GM19455 (cell line): ENCODE data around the gene GLI3.

Source experiments
- ATAC-seq: cut with Tn5 transposase; IDR thresholded peaks from one replicate; pipeline ENCODE4 v1.9.1; 2021; ENCODE audit not compliant: unreplicated experiment

Gene GLI3

DNA sequence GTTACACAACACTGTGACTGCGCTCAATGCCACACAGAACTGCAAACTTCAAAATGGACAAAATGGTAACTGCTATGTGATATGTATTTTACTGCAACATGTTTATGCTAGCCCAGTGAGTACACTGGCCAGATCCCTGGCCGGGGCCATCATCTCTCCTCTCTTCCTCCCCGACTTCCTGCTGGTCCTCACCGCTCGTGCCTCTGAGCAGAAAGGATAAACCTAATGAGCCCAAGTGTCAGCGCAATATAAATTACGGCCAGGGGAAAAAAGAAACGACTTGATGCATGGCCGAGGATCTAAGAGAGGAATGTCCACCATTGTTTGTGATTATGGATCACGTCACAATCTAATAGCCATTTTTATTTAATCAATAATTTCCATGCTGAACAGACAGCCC is 225.2 kb downstream of the GLI3 start:
- no peak for ATAC-seq

DNA sequence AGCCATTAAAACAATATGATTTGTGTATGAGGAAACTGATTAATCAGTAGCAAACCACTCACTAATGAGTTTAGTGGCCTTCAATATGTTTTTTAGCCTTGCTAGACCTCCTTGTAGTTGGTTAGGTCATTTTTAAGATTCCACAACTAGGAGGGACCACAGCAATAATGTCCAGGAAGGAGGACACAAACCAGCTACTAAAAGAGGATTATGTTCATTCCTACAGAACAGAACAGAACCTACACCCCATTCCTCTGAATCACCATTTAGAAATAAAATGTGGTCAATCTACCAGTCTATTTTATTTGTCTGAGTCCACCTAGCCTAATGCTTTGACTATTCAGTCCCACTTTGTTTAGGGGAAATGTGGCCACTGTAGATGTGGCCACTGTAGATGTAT is 226.3 kb downstream of the GLI3 start:
- ATAC-seq: no peak

DNA sequence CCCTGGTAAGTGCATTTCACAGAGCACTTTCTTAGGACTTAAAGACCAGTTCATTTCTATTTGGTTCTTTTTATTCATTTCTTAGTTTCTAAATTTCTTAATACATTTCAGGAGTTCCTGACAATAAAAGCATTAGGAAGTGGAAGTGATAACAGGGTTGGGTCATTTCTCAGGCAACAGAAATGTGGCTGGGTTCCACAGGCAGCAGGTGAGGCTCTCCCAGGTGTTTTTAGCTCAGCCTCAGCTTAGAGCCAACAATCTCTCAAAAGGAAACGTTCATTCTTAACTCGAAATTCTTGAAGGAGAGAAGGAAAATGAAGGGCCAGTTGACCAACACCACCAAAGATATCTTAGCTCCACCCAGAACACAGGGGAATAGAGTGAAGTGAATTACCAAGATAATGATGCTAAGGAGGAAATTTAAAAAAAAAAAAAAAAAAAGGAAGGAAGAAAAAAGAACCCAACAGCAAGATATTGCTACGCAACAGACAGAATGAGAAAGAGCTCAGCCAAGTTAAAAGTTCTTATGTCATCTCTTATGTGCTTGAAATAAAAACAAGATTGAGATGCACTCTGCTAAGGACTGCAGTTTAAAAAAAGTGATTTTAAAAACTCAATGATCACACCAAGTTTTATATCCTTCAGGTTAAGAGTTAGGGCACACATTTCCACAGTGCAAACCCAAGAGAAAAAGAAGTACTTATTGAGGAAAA is 230.1 kb downstream of the GLI3 start:
- no peak for ATAC-seq

DNA sequence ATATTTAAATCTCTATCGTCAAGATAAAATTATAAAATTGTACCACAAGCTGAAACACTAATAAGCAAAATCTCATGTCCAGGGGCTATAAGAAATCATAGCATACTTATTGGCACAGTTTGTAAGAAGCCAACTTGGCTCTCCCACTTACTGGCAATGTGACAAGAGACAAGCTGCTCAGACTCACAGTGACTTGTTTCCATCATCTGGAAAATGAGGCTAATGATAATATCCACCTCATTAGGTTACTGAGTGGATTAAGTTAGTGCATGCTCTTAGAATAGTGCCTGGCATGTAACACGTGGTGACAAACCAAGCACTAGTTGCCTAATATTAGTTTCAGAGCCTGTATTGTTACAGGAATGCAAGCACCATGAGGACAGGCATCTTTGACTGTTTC is 234.4 kb downstream of the GLI3 start:
- ATAC-seq: no peak

DNA sequence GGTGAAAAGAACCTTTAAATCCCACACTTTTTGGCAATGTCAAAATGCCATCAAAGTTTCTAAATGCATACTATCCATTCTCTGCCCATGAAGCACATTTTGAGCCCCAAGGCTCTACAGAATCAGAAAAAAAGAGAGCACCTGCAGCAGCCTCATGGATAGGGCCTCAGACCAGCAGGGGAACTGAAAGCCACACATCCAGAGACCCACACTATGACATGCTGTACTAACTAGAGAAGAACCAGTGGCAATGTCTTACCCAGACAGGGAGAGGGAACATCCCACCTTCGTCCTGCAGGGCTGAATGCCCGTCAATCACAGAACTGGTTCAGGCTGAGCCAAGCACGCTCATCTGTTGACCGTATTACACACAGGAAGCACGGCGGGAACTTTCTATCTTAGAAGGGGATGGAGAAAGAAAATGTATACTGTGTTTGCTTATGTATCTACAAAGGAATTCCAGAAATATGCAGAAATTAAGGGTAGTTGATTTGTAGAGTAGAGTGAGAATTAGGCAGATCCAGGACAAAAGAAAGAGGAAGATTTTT is 237.2 kb downstream of the GLI3 start:
- ATAC-seq: no peak

DNA sequence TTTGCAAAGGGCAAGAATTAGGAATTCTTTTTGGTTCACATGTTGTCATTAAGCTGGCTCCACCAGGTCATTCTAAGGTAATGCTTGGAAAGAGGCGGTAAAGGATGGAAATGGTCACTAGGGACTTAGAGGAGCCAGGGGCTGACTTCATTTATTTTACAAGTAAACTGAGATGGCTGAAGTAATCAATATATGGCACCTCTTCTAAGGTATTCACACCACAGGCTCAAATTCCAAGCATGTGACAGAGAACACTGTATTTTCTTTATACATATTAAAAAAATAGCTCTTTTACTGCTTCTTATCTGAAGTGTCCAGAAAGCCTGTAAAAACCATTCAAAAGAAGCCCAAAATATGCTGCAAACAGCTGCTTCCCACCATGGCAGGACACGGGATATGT is 239.0 kb downstream of the GLI3 start:
- ATAC-seq: no peak

DNA sequence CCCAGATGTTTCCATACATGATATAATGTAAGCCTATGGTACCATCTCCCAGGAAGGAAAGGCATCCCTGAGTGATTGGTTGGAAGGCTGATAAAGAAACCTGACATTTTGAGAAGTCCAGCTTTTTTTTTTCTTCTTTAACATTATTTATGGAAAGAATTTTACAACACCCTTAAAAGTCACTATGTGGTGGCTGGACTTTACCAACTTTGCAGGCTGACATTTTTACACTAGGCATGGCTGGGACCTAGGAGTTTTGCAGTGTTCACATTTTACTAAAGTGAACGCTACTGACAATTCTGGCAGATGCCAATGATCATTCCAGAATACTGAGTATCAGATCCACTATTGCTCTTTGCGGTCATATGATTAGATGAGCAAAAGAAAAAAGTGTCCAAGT is 239.9 kb downstream of the GLI3 start:
- ATAC-seq: no peak

DNA sequence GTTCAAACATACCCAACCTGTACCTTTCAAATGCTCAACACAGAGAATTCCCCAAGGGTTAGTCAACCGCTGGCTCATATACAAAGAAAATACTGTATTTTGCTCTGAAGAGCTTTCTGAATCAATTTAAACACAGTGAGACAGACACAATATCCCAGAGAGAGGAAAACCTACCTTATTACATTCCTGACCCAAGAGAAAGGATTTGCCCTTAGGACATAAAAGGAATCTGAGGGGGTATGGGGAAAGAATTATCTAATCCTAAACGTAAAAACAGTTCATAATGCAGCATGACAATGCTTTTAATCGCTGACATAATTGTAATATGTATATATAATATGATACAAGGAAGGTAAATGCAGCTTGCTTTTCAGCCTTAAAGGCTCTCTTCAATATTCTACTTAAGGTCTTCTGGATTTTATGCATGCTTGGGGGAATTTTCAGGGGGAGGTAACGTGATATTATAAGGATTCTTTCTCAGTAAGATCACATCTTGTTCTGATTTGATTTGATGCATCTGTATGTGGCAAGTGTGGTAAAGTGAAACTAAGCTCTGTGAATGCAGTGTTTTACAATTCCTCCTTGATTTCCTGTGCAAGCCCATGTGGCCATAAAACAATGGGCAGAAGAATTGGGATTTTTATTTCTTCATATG is 240.5 kb downstream of the GLI3 start:
- ATAC-seq: no peak

DNA sequence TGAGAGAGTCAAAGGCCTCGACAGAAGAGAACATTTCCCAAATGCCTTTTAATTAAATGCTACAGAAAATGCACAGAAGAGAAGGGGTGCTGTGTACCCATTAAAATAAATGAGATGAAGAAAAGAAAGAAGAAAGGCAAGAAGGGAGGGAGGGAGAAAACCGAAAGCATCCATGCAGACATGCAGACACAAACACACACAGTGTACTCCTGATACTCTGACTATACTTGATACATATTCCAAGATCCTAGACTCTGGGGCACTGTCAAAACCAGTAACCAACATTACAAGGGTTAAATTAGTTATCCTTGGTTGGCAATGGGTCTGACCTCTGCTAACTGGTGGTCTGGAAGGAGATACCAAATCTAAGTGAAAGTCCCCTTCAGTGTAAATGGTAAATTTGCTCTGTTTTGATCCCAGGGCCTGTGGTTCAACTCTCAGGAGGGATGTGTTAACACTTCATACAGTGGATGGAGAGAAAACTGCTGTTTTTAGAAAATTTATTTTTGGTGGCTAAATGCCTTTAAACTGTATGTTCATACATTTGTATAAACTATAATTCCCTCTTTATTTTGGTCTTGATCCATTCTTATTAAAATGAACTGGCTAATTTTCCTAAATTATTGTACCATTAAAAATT is 241.3 kb downstream of the GLI3 start:
- ATAC-seq: no peak

DNA sequence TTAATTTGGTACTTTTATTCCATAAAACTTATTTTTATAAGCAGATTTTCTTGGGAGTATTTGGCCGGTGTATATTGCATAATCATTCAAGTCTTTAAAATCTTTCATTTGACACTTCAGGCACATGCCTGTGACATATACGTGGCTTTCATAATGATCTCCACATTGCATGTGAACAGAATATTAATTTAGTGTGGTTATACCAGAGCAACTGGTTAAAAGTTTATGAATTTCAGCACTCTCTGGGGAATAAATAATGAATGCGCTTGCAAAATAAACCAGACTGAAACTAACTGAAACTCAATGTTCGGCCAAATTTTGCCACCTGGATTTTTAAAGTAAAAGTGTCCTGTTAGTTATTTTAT is 242.3 kb downstream of the GLI3 start:
- no peak for ATAC-seq

DNA sequence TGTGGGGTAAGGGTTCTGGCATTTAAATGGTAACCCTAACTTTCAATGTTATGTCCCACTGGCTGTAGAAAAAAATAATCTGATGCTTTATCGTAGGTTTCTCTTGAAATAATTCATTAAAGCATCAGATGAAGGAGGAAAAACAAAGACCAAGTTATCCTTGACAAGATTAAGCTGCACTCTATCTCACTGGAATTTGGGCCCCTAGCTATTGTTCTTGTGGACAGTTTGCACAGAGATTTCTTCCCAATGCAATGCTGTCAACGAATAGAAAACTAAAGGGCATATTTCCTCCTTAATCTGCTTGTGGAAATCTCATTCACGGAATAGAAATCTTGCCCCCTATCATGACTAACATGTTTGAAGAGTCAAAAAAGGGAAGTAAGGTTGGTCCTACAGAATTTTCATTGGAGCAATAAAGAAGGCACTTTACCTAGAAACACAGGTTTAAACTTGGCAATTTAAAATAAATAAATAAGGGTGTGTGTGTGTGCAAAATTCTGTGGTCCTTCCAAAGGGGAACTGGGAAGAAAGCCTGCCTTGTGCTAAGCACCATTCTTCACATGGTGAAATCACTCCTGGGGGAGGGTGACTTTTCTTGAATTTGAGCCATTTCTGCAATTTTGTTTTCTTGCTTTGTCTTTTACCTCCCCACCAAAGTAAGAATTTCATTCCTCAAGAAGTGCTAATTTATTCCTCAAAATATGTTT is 242.8 kb downstream of the GLI3 start:
- no peak for ATAC-seq

DNA sequence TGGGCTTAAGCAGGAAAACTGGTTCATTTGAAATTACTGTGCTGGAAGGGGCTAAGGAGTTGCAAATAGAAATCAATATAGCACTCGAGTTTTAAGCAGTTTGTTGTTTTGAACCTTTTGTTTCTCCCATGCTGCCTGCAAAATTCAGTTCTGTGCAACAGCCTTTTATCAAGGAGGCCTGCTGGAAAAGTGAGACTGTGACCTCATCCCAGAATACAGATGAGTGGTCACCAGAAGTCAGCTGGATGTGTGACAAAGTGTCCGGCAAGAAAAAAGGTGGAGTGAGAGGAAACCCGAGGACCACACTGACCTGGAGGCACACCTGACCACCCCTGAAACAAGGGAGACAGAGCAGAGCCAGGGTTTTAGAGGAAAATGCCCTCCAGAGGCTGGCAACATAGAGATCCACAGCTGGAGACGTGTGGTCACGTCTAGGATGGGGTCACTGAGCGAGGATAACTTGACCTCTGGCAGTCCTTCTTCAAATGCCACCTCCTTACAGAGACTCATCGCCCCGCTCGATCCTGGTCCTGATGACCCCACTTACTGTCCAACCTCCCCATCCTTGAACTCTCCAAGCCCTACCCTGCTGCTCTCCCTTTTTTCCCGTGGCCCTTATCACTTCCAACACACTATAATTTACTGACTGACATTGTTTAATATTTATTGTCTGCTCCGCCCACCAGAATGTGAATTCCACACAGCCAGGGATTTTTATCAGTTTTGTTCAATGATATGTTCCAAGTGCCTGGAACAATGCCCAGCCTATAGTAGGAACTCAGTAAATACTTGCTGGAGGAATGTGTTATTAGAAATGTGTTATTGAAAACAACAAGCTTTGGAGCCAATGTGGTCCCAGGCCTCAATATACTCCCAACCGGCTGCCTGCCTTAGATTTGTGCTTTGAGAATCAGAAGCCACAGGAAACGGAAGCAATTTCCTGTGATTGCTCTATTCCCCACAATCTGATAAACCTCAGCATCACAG is 243.8 kb downstream of the GLI3 start:
- no peak for ATAC-seq

DNA sequence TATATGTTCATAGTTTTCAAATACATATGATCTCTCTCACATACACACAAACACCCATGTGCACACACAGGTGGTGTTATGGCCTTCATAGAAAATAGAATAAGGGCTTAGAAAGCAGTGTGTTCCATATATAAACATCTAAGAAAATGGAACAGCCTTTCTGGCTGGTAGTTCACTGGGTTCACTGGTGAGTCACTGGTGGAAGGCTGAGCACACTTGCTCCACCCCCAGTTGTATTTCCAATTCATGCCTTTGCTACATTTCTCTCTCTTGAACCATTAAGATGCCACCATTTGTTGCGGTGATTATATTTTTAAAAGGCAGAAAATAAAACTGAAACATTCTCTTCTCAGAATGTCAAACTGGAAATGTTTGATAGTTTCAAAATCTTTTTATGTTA is 252.1 kb downstream of the GLI3 start:
- ATAC-seq: no peak

DNA sequence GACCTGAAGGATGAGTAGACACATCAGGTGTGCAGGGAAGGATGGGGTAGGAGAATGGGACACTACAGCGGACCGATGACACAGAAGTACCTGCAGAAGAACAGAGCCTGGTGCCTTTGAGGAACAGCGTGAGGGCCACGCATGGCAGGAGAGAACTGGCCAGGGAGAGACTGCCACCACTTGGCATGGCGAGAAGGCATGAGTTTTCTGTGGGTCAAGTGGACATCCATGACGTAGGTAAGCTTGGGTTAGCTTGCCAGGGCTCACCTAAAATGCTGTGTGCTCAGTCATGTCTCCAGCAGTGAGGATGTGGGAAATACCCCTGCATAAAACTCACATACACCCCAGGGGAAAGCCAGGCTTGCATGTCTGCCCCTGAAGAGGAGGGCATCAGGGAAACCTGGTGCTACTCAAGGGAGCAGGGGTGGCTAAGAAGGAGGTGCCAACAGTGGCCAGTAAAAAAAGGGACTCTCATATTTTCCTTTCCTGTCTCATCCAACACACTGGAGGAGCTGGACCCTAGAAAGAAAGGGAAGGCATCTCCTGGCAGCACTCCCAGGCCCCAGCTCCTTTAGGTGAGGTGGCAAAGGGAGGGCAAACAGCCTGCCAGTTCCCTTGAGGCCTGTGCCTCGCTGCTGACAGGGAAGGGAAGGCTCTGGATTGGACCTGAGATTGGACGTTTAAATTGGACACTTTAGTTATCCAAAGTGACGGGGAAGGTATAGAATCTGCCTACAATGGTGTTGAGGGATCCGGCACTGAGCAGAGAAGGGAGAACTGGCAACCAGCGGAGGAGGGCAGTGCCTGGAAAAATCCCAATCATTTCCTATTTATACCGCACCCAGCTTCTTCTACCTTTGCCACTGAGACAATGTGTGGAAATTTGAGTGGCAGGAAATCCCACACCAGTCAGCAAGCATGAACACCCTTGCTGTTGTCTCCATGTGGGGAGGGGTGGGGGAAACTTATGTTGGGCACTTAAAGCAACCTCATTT is 255.7 kb downstream of the GLI3 start:
- no peak for ATAC-seq

DNA sequence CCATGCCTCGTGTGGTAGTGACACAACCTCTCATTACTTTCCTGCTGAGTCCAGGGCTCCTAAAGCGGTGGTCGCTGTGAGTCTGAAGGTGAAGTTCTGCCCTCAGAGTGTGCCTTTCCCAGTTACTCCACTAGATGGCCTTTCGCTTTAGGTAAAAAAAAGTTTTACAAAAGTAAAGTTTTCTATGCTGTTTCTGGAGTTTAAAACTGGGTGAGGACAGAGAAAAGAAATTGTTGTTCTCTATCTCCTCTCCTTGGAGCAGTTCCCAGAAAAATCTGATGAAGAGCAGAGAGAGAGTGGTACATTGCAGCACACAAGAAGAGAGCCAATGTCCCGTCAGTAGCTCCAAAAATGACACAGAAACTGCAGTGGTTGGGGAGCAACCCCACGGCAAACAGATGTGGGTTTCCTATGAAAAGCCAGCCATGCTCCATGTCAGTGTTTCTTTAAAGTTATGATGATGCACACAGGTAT is 257.1 kb downstream of the GLI3 start:
- ATAC-seq: no peak

DNA sequence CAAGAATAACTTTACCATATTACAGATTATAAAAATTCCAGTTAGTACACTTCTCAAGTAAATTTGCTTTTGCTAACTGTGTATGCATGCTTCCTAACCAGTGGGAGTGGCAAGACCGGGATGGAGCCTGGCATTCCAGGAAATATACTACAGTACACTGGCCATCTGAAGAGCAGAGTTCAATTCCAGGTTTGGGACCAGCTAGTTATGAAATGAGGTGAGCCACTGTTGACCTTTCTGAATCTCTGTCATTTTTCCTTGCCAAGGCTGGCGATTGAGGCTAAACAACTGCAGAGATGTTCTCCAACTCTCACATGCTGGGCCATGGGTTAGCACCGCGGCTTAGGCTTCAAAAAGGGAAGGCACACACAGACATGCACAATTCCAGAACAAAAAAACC is 258.2 kb downstream of the GLI3 start:
- ATAC-seq: no peak

DNA sequence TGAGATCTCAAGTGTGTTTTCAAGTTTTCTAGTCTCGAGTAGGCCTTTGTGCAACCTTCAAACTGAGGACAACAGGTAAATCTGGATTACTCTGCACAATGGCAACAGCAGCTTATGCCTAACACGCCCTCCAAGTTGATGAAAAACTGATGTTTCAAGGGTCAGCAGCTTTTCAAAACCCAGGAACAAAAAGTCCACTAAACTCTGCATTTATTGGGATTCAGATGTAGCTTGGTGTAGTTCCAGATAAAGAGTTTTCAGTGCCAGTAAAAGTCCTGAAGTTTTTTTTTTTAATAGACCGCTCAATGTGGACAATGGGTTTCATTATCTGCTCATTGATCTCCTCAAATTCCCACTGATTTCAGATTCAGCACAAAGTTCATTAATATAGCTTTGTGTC is 259.3 kb downstream of the GLI3 start:
- no peak for ATAC-seq

DNA sequence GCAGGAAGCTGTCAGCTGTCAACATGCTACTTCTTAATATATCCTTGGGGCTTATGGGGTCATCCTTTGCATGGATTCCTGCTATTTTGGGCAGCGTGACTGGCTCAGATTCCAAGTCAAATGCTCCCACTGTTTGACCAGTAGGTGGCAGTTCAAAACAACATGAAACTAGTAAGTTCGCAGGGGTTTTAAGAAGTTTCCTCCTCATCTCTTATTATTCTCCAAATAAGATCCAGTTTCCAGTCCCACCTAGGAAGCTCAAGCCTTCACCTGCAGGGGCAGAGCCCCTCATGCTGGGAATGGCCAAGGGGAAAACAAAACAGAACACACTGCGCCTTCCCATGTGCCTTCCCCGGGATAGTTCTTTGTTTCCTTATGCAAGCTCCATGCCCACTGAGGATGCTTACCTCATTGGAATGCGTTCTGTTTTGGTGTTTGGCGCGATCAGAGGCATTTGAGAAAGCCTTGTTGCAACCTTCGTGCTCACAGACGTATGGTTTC is 259.8 kb downstream of the GLI3 start:
- ATAC-seq: no peak

DNA sequence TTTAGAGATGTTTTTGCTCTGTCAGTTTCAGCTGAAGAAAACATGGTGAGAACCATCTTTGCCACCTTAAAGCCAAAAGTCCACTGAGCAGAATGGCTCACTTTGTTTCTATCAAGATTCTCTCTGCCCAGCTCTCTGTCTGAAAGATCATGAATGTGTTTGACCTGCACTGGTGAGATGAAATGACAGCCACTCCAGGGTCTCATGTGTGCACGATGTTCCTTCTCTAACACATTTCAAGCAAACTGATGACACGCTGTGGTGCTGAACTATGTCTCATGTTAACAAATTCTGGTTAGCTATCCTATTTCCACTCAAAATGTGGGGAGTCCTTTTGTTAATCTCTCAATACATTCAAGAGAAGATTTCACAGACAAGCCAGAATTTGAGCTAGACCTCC is 260.6 kb downstream of the GLI3 start:
- no peak for ATAC-seq
